AG10803 (cell line): ENCODE data around the gene DLX6.

Source experiments
- DNase-seq: peaks from one replicate; pipeline ENCODE4 v3.0.0; 2010; ENCODE audit warnings: low read depth
- H3K4me3 ChIP-seq: 2 replicates; pipeline ENCODE4 v1.5.1; 2011; ENCODE audit warnings: mild to moderate bottlenecking, low read length, control low read depth
- TF ChIP-seq, protein P1 (sequence below): conservative IDR thresholded peaks from 2 replicates; pipeline ENCODE4 v1.5.1; 2011; ENCODE audit warnings: mild to moderate bottlenecking, low read length, control low read depth, inconsistent platforms

DLX6 gene

DNA sequence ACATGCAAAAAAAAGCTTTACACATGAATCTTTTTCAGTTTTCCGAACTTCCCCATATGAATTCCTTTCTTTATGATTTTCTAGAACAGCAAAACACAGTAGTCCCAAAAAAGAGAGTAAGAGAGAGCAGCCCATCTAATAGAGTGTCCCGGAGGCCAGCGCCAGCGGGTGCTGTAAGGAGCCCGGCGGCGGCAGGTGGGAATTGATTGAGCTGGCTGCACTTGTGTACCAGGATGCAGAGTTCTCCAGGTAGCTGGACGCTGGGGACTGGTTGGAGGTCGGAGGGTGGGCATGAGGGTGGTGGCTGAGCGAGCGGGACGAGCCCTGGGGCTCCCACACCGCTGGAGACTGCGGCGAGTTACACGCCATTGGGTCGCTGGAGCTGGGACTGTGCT is 15.2 kb downstream of the DLX6 start:
- DNase-seq = no peak
- H3K4me3 ChIP-seq = no peak overlapping the region
- TF ChIP-seq, protein P1, sequence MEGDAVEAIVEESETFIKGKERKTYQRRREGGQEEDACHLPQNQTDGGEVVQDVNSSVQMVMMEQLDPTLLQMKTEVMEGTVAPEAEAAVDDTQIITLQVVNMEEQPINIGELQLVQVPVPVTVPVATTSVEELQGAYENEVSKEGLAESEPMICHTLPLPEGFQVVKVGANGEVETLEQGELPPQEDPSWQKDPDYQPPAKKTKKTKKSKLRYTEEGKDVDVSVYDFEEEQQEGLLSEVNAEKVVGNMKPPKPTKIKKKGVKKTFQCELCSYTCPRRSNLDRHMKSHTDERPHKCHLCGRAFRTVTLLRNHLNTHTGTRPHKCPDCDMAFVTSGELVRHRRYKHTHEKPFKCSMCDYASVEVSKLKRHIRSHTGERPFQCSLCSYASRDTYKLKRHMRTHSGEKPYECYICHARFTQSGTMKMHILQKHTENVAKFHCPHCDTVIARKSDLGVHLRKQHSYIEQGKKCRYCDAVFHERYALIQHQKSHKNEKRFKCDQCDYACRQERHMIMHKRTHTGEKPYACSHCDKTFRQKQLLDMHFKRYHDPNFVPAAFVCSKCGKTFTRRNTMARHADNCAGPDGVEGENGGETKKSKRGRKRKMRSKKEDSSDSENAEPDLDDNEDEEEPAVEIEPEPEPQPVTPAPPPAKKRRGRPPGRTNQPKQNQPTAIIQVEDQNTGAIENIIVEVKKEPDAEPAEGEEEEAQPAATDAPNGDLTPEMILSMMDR = no peak

DNA sequence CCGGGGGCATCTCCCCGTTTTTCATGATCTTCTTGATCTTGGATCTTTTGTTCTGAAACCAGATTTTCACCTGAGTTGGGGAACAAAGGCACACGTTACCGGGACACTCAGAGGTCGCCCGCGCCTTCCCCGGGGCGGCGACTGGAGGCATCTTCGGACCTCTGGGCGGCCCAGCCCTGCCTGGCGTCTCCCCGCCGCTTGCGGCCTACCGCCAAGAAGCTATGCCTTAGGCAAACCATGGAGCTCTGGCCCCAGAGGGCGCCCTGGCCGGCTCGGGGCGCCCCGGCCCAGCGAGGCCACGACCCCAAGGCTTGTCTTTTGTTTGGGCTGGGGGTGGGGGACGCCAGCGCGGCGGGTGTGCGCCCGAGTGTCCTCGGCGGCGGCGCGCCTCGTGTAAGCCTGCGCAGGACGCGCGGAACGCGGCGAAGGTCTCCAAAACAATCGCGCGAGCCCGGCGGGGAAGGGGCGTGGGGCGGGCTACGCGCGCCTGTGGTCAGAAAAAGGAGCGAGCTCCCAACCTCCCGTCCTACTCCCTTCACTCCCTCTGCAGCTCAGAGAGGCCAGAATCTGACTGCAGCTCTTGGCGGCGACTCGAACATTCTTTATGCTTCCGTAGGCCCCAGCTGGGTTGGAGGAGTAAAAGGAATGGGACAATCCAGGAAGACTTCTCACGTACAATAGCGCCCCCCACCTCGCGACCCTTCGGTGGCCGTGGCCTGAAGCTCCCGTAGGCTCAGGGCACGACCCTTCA is 15.8 kb downstream of the DLX6 start:
- TF ChIP-seq, protein P1 = no peak
- DNase-seq = no peak
- H3K4me3 ChIP-seq = no peak overlapping the region

DNA sequence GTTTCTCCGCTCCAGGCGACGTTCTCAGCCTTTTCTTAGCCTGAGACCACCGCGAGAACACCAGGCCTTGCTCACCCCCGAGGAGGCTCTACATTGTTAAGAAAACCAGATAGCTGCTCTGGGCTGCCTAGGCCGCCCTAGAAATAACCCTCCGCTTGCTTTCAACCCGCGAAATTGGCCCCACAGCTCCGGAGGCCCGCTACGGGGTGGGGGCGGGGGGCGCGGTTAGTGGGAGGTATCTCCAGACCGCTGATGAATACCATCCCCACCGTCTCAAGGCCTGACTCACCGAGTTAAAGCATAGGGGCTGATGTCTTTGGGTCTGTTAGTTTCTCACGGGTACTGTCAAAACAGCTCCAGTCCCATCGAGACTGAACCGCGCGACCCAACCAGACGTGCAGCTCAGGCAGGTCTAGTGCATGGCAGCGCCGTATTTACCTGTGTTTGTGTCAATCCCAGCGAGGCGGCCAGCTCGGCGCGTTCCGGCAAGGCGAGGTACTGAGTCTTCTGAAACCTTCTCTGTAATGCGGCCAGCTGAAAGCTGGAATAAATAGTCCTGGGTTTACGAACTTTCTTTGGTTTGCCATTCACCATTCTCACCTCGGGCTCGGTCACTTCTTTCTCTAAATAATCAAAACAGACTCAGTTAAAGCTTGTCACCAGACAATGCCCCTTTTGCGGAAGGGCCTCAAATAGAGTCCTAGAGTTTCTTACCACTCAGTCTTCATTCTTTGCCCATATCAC is 16.6 kb downstream of the DLX6 start:
- no peak for DNase-seq
- H3K4me3 ChIP-seq = no peak overlapping the region
- TF ChIP-seq, protein P1 = no peak

DNA sequence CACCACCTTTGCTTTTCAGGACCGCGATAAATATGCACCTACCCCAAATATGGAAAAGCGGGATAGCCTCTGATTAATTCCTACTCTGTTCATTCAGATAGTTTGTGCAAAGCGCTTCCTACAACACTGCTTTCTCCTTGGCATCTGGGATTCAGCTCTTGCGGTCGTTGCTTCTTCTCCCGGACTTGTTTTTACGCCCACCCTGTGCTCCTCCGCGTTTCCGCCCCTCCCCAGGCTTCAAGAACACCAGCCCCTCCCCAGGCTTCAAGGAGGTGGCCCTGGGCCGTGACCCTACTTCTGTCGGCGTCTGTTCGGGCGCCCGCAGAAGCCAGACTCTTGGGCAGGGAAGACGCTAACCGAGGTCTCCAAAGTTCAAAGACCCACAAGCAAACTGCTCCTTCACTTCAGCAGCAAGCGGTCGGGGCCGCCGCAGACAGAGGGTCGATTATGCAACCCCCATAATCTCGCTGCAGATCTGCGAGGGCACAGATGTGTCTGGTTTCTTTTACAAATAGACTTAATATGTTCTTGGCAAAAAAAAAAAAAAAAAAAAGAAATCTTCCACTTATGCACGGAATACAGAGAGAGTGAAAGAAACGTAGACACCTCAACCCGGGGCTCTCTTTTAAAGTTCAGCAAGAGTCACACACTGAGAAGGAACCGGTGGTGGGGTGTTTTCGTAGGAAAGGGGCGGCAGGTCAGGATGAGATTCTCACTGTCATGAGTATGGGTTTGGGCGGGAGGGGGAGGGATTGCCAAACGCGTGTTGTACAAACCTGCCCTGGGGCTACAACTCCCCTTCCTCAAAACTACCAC is 17.3 kb downstream of the DLX6 start:
- no peak overlapping the region for H3K4me3 ChIP-seq
- DNase-seq = no peak

DNA sequence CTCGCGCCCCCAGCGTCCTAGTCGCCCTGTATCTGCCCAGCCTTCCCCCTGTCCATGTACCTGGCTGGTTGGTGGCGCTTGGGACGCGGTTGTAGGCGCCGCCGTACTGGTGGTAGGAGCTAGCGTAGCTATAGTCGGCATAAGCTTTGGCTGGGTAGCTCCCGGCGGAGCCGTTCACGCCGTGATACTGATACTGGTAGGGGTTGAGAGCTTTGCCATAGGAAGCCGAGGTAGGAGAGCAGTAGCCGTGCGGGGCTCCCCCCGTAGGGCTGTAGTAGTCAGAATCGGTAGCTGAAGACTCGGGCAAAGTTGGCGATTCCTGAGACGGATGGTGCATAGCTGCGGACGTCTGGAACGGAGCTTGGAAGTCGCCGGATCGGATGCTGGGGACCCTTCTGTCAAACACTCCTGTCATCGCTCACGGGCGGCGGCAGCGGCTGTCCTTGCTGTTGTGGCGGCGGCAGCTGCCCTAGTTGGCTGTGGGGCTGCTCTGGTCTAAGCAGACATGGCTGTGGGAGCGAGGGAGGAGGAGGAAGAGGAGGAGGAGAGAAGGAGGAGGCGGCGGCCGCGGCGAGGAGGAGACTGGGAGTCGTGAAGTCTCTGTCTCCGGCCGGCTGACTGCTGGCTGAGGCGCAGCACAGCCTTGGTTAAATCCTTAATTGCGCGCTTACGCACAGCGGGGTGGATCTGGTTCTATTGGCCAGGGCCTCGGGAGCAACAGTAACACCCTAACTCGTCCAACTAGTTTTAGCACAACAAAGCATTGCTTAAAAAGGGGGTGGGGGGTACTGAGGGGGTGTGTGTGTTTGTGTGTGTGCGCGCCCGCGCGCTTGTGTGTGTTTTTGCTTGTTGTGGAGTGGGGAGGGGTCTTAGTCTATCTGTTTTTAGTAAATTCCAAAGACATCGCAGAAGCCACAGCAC is 19.1 kb downstream of the DLX6 start, which contains the start of gene DLX5:
Gene DLX5, minus strand, starts transcription at position 623 of the 921 bp plus-strand sequence. Its CDS starts 208 bp downstream, at position 415.
- H3K4me3 ChIP-seq = peak within 1 kb of the TSS; percentile 55
- DNase-seq = peak; percentile 52
- TF ChIP-seq, protein P1 = no peak

More for the DNA sequence above, 17.3 kb downstream of the DLX6 start:
- TF ChIP-seq, protein P1 = no peak

DNA sequence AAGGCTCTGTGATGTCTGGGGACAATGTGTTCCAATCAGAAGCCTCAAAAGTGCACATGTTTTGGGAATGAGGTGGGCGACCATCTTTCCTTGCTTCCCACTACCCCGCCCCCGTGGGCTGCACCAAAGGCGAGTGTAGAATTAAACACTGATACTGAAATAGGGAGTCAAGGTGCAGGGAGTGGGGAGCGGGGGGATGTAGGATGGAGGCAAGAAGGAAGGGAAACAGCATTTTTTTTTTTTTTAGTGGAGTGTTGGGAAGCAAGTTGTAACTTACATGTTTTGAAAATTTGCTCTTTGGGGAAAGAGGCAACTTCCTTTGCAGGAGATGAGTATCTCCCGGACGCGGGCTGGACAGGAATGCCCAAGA is 19.8 kb downstream of the DLX6 start:
- DNase-seq = no peak
- TF ChIP-seq, protein P1 = no peak
- no peak overlapping the region for H3K4me3 ChIP-seq
